ENCODE results near the gene ENDOV.
A peak's percentile ranks its signal among the peaks of the same experiment; 100 is the strongest.

ENDOV gene

DNA sequence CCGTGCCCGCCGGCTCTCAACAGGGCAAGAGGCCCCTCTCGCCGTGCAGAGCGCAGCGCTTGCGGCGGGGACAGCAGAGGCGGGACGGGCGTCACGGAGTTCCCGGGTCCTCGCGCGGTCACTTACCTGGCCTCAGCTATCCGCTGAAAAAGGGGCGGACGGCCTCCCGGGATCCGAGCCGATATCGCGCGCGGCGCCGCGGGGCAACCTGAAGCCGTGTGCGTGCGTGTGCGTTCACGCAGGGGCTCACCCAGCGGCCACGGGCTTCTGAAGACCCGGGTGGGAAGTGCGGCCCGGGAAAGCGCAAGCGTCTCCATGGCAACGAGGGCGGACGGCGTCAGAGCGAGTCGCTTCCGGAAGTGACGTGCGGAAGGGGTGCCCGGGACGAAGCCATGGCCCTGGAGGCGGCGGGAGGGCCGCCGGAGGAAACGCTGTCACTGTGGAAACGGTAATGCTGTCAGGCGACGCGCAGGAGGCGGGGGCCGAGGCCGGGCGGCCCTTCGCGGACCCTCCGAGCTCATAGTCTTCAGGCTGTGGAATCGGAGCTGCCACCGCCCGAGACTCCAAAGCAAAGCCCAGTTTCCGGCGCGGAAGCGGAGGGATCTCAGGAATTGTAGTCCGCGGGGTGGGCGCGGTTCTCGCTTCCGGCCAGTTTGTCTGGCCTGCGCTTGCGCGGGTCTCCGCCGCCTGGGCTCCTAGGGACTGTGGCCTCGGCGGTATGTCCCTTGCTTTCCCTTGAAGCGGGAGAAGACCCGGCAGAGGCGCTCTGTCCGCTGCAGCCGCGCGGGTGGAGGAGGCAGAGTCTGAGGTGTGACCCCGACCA lies at the start of gene ENDOV:
Gene ENDOV (plus strand): TSS at position 365 of the 823 bp plus-strand sequence. CDS start 28 bp downstream, at position 393.
- peak; percentile 95 for DNase-seq

- no peak for DNase-seq
Observed at GRCh38 chr17:80365983-80366382, 49.0 kb upstream of the ENDOV start.

- DNase-seq: no peak
Observed at GRCh38 chr17:80367503-80367902, 47.5 kb upstream of the ENDOV start.

GRCh38 chr17:80371196-80371595 lies 43.8 kb upstream of the ENDOV start:
- DNase-seq: no peak

DNA sequence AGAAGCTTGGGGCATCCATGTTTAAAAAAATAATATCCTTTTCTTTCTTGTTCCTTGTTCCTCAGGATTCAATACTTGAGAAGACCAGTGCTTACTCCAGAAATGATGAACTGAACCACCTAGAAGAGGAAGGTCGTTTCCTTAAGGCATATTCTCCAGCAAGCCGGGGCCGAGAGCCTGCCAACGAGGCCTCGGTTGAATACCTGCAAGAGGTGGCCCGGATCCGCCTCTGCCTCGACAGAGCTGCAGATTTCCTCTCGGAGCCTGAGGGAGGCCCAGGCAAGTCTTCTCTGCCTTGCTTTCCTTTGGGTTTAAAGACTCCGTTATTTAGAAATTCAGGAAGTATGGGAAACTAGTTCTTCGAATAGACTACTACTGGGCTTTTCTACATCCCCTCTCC lies 42.5 kb upstream of the ENDOV start:
- no peak for DNase-seq

DNA sequence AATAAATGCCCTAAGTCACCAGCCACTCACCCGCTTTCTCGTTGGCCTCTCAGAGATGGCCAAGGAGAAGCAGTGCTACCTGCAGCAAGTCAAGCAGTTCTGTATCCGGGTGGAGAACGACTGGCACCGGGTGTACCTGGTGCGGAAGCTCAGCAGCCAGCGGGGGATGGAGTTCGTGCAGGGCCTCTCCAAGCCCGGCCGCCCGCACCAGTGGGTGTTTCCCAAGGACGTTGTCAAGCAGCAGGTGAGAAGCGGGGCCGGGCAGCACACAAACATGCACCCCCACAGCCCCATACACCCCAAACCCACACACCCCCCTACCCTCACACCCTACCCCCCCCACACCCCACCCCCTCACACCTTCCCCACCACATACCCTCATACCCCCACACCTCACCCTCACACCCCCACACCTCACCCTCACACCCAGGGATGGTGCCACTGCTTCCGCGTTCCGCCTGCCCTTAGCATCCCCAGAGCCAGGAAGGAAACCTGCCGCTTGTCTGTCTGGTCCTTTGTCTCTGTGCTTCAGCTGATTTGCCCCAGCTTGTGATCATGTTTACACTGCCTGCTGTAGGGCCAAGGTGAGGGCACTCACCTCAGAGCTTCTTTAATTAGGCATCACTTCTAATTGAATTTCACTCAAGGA lies 41.9 kb upstream of the ENDOV start:
- no peak for DNase-seq

DNA sequence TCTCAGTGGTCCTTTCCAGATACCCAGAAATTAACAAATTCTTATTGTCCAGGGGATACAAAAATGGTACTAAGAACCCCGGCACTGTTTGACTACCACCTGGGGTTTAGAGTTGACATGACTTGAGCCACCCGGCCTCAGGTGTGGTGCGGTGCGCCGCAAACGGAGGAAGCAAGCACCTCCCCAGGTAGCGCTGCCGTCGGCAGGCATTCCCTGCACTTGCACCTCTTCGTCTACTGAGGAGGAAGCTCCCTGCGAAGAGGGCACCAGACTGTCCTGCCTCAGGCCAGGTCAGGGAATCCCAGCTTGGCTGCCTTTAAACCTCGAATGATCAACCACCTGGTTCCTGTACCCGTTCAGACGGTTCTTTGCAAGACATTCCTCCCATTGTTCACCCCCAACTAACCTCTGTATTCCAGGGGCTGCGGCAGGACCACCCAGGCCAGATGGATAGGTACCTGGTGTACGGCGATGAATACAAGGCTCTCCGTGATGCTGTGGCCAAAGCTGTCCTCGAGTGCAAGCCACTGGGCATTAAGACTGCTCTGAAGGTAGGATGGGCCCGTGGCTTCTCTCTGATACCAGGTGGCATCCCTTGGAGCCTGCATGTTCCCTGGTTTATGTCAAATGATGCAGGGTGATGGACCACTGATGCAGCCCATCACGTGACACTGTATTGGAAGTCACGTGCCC lies 40.8 kb upstream of the ENDOV start:
- no peak for DNase-seq

GRCh38 chr17:80374732-80375585 lies 40.0 kb upstream of the ENDOV start:
- DNase-seq: no peak

DNA sequence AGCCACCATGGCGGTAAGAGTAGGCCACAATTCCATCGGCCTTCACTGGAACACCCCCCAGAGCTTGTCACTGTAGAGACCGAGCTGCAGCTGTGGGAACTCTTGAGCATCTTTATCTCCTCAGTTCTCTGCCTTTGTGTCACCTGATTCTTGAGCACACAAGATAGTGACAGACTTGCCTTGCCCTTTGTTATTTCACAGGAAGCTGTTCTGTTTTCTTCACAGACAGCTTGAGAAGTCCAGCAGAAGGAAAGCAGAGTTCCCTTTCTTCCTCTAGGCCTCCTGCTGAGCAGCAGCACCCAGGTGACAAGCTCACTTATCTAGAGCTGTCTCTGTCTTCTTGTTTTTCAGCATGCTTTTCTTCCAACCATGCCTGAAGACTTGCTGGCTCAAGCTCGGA lies 38.4 kb upstream of the ENDOV start:
- no peak for DNase-seq

GRCh38 chr17:80377798-80378197 lies 37.2 kb upstream of the ENDOV start:
- no peak for DNase-seq

DNA sequence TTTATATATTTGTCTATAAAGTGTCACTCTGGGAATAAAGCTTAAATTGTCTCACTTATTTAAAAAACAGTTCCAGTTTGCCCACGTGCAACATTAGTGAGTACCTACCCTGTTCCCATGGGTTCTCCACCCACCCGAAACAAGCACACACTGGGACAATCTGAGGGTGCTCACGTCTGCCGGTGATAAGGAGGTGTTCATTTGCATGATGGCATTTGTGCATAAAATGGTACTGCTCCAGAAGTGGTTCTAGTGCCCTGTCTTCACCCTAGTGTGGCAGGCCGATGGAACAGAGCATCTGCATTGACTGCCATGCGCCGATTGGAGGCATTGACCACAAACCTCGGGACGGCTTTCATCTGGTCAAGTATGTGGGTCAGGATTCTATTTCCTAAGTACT lies 35.6 kb upstream of the ENDOV start:
- DNase-seq: no peak

GRCh38 chr17:80380068-80380467 lies 34.9 kb upstream of the ENDOV start:
- DNase-seq: no peak

DNA sequence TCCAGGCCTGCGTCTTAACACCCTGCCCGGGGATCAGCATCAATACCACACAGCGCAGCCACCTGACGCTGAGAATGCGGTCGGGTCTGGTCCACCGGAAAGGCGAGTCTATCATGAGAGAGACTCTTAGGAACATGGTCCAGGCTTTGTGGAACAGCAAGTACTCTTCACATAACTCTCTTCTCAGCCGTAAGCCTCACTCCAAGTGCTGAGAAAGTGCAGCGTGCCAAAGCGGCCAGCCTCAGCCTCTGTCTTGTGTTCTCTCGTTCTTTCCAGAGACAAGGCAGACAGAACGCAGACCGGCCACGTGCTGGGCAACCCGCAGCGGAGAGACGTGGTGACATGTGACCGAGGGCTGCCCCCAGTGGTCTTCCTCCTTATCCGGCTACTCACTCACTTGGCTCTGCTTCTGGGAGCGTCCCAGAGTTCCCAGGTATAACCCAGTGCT lies 34.4 kb upstream of the ENDOV start:
- DNase-seq: no peak

DNA sequence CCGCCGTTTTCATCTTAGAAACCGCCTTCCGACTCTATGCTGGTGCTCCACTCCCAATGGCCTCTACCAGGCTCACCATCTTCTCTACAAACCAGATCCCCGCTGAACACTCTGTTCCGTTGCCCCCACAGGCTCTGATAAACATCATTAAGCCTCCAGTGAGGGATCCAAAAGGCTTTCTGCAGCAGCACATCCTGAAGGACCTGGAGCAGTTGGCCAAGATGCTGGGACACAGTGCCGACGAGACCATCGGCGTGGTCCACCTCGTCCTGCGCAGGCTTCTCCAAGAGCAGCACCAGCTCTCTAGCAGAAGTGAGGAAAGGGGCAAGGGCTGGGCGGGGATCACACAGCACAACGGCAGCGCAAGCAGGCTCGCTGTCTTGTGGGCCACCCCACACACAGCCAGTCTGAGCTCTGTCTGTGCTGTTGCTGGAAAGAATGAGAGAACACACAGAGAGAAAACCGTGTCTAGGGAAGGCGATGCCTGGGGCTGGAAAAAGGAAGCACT lies 33.5 kb upstream of the ENDOV start:
- no peak for DNase-seq

DNA sequence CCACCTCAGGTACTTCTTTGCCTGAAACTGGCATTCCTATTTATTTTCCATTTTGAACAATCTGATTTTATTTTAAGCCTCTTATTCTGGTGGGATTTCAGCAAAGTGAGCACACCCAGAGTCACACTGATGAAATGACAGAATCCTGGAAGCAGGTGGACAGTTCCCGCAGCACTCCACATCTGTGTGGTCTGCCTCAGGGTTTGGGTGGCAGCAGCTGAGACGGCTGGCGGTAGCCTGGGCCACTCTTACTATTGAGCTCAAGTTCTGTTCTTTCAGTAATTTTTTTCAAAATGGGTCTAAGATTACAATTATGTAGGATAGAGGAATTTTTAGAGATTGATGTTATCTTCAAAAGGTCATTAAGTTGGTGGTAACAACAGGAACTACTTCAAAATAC lies 32.5 kb upstream of the ENDOV start:
- no peak for DNase-seq

GRCh38 chr17:80382956-80383355 lies 32.0 kb upstream of the ENDOV start:
- DNase-seq: no peak

- no peak for DNase-seq
Observed at GRCh38 chr17:80384078-80384960, 30.6 kb upstream of the ENDOV start.

GRCh38 chr17:80385046-80385445 lies 29.9 kb upstream of the ENDOV start:
- DNase-seq: no peak

DNA sequence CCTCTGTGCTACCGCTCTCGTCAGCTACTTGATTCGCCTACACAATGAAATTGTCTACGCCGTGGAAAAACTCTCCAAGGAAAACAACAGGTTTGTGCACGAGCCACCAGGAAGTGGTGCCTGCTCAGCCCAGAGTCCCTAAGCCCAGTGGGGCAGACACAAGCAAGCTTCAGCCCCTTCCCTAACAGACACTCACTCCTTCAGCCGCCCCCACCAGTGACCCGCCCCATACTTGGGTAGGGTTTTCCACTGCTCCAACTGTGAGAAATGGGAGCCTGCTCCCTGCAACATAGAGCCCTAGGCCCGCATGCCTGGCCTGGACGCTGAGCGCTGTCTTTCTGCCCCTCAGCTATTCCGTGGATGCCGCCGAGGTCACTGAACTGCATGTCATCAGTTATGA lies 28.6 kb upstream of the ENDOV start:
- DNase-seq: no peak

GRCh38 chr17:80387071-80387470 lies 27.9 kb upstream of the ENDOV start:
- DNase-seq: no peak

GRCh38 chr17:80388175-80388574 lies 26.8 kb upstream of the ENDOV start:
- DNase-seq: no peak

- DNase-seq: no peak
Observed at GRCh38 chr17:80388601-80389000, 26.4 kb upstream of the ENDOV start.

Measured in 8988T (cell line).